DND-41 (cell line): ENCODE results near the gene RNF217.

Experiments
- CTCF ChIP-seq: IDR thresholded peaks from 2 replicates; pipeline ENCODE4 v1.5.1; 2012; ENCODE audit warnings: borderline replicate concordance, low read length, moderate library complexity, mild to moderate bottlenecking; ENCODE audit not compliant: poor library complexity, severe bottlenecking; ENCODE audit errors: extremely low read depth
- EZH2 ChIP-seq: IDR thresholded peaks from 3 replicates; pipeline ENCODE4 v1.6.1; 2012; ENCODE audit warnings: borderline replicate concordance, low read depth, mild to moderate bottlenecking, moderate library complexity, low read length, inconsistent platforms; ENCODE audit not compliant: severe bottlenecking

- no peak for TF ChIP-seq EZH2
- TF ChIP-seq CTCF: no peak
These were observed 6.2 kb upstream of the RNF217 start for GRCh38 chr6:124956018-124956417.
